GM18505 (cell line): ENCODE data around the gene HECW1.
"Not testable (repeated sequence)": the region's sequence is repeated elsewhere in the genome, so short reads cannot be mapped to it uniquely, and the experiment has no call there.

Source experiments
- ATAC-seq: cut with Tn5 transposase; IDR thresholded peaks from one replicate; pipeline ENCODE4 v1.9.1; 2021; ENCODE audit not compliant: unreplicated experiment
- POLR2A ChIP-seq: IDR thresholded peaks from 4 replicates; pipeline ENCODE4 v1.6.1; 2011; ENCODE audit warnings: borderline replicate concordance; ENCODE audit not compliant: insufficient read depth, insufficient read length; ENCODE audit errors: extremely low read depth

HECW1 gene

DNA sequence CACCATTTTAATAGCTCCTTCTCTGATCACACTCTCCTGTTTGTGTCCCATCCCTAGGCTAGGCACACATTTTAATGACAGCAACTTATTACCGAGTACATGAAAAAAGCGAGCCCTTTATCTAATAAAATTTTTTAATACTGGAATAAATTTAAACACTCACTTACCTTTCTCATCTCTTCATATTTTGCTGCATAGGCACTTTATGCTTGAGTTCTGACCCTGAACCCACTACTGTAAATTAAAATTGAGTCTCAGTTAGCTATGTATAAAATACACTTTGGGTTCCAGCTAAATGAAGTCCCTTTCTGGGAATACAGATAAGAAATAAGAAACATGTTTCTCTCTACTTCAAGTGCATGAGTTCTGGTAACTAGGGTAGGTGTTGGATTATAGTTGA is 104.6 kb downstream of the HECW1 start:
- no peak for TF ChIP-seq POLR2A
- no peak for ATAC-seq

- not testable (repeated sequence) for ATAC-seq
Measured at GRCh38 chr7:43218901-43219300, 106.5 kb downstream of the HECW1 start.

- no peak for TF ChIP-seq POLR2A
- ATAC-seq: no peak
Measured at GRCh38 chr7:43220250-43220649, 107.8 kb downstream of the HECW1 start.

- no peak for ATAC-seq
- no peak for TF ChIP-seq POLR2A
Measured at GRCh38 chr7:43220742-43221141, 108.3 kb downstream of the HECW1 start.

DNA sequence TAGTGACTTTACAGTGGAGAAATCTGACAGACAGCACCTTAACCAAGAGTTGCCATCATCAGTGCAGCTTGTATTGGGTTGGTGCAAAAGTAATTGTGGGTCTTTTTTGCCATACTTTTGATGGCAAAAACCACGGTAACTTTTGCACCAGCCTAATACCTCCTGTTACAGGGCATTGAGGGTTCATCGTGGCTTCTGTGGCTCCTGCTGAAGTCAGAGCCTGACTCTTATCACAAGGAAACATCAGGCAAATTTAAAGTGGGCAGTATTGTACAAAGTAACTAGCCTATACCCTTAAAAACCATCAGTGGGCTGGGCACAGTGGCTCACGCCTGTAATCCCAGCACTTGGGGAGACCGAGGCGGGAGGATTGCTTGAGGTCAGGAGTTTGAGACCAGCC is 117.4 kb downstream of the HECW1 start:
- no peak for ATAC-seq
- TF ChIP-seq POLR2A: no peak

DNA sequence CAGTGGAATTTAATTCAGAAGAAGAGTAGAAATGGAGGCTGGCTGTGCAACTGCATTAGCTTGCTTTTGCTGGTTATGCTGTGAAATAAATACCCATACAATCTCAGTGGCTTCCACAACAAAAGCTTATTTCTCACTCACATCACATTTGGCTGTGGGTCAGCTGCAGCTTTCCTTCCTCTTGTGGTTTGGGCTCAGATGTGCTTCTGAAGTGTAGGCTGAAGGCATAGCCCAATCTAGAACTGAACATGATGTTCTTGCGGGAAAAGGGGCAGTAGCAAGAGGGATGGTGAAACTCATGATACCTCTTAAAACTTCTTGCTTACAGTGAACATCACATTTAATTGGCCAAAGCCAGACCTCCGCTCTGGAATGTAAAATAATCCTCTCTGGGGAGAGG is 119.9 kb downstream of the HECW1 start:
- no peak for ATAC-seq

GRCh38 chr7:43234073-43234472 is 121.6 kb downstream of the HECW1 start:
- no peak for ATAC-seq
- TF ChIP-seq POLR2A: no peak

More for the DNA sequence above, 119.9 kb downstream of the HECW1 start:
- no peak for TF ChIP-seq POLR2A

GRCh38 chr7:43234968-43235367 is 122.5 kb downstream of the HECW1 start:
- no peak for ATAC-seq
- no peak for TF ChIP-seq POLR2A

- no peak for TF ChIP-seq POLR2A
- no peak for ATAC-seq
Measured at GRCh38 chr7:43240565-43240964, 128.1 kb downstream of the HECW1 start.

DNA sequence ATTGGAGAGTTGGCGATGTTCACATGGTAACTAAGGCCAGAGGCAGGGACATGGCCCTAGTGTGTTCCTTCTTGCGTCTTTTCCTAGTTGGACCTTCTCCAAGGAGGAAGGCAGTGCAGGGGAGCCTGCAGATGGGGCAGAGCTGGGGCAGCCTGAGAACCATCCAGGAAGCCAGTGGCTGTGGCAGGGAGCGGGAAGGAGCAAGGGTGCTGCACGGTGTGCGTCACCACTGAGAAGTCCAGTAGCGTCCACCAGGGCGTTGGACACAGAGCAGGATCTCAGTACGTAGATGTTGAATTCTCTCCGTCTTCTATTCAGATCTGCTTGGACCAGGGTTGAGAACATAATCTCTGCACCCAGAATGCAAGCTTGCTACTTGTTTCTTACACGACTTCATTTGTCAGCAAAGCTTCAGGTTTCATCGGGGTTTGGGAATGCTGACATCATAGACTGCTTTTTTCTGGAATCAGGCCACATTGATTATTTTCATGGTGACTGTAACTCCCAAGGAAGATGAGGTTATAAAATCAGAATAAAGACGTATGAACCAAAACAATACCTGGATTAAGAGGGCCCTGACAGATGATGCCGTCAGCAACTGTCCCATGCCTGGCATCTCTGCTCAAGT is 130.3 kb downstream of the HECW1 start:
- TF ChIP-seq POLR2A: no peak
- no peak for ATAC-seq

DNA sequence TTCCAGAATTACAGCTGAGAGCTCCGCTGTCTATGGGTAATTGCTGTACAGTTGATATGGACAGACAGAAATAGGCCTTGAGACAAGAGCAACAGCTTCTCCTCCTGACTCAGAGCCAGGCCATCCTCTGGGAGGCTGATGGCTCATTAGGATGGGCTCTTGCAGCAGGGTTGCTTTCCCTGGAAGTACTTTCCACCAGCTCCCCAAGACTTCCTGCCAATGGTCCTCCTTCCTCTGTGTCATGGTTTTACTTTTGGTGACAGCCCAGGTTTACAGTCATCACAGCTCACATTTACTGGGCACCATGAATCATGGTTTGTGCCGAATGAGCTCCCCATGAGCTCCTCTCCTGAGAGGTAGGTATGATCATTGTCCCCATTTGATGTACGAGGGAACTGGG is 131.8 kb downstream of the HECW1 start:
- TF ChIP-seq POLR2A: no peak
- ATAC-seq: no peak

GRCh38 chr7:43244784-43245183 is 132.3 kb downstream of the HECW1 start:
- no peak for ATAC-seq
- no peak for TF ChIP-seq POLR2A

GRCh38 chr7:43247757-43248156 is 135.3 kb downstream of the HECW1 start:
- ATAC-seq: no peak
- TF ChIP-seq POLR2A: no peak

GRCh38 chr7:43248553-43248952 is 136.1 kb downstream of the HECW1 start:
- no peak for TF ChIP-seq POLR2A
- no peak for ATAC-seq

- TF ChIP-seq POLR2A: no peak
- no peak for ATAC-seq
Measured at GRCh38 chr7:43248961-43249822, 136.7 kb downstream of the HECW1 start.

- TF ChIP-seq POLR2A: no peak
- no peak for ATAC-seq
Measured at GRCh38 chr7:43249823-43250145, 137.3 kb downstream of the HECW1 start.
